Activated naive CD4-positive, alpha-beta T cell treated with anti-CD3 and anti-CD28 coated beads, Interleukin-2, amount 10 ng/mL, durations not matched to agents 7 days and 5 days (primary cell): ENCODE results near the gene SLC28A1.

Experiments used
- CTCF ChIA-PET: fragments of 350-600 bp; sonication (Branson Sonifier 250); formaldehyde crosslinking; loops from one replicate; lab custom pipeline; 2021; ENCODE audit warnings: antibody characterized with exemption; lab: Charles Lee
- DNase-seq: peaks from one replicate; pipeline ENCODE4 v3.0.0-alpha.2; 2020
- H3K27ac Mint-ChIP-seq: one replicate; pipeline ENCODE4 v1.8.0; 2021; ENCODE audit warnings: mild to moderate bottlenecking, moderate library complexity, mixed read lengths
- H3K27me3 Mint-ChIP-seq: one replicate; pipeline ENCODE4 v1.8.0; 2021; ENCODE audit warnings: mild to moderate bottlenecking, mixed read lengths
- H3K36me3 Mint-ChIP-seq: one replicate; pipeline ENCODE4 v1.8.0; 2021; ENCODE audit warnings: mixed read lengths
- H3K4me1 Mint-ChIP-seq: one replicate; pipeline ENCODE4 v1.8.0; 2021; ENCODE audit warnings: mixed read lengths
- H3K4me3 Mint-ChIP-seq: one replicate; pipeline ENCODE4 v1.8.0; 2021; ENCODE audit warnings: mild to moderate bottlenecking, moderate library complexity, mixed read lengths
- H3K9me3 Mint-ChIP-seq: one replicate; pipeline ENCODE4 v1.8.0; 2021; ENCODE audit warnings: mixed read lengths

The SLC28A1 gene

GRCh38 chr15:84885801-84886200 lies 1.3 kb downstream of the SLC28A1 start:
- no peak for DNase-seq
- CTCF ChIA-PET: interaction anchor here (1.4 kb wide), 1 partner anchor 9 kb away, joined by 3 read pairs; no protein-coding TSS in a partner anchor
- Mint-ChIP-seq H3K27me3 (peaks cover 13% of the 10 kb centered on the region), H3K4me1 (no peaks in the 10 kb centered on the region), H3K9me3 (no peaks in the 10 kb centered on the region), H3K36me3 (no peaks in the 10 kb centered on the region), H3K27ac (no peak overlapping the region), H3K4me3 (no peak overlapping the region)

GRCh38 chr15:84886211-84886983 lies 1.9 kb downstream of the SLC28A1 start:
- Mint-ChIP-seq H3K4me1 (no peaks in the 10 kb centered on the region), H3K4me3 (no peak overlapping the region), H3K27ac (no peak overlapping the region), H3K9me3 (no peaks in the 10 kb centered on the region), H3K27me3 (peaks cover 17% of the 10 kb centered on the region), H3K36me3 (no peaks in the 10 kb centered on the region)
- DNase-seq: no peak
- CTCF ChIA-PET: interaction anchor here (1.4 kb wide), 1 partner anchor 9 kb away, joined by 3 read pairs; no protein-coding TSS in a partner anchor

GRCh38 chr15:84886984-84887299 lies 2.5 kb downstream of the SLC28A1 start:
- no peaks in the 10 kb centered on the region for H3K4me1 Mint-ChIP-seq
- H3K36me3 Mint-ChIP-seq: no peaks in the 10 kb centered on the region
- H3K4me3 Mint-ChIP-seq: no peak overlapping the region
- CTCF ChIA-PET: interaction anchor here (1.4 kb wide), 1 partner anchor 10 kb away, joined by 3 read pairs; no protein-coding TSS in a partner anchor
- peaks cover 19% of the 10 kb centered on the region for H3K27me3 Mint-ChIP-seq
- H3K9me3 Mint-ChIP-seq: no peaks in the 10 kb centered on the region
- no peak for DNase-seq
- no peak overlapping the region for H3K27ac Mint-ChIP-seq

DNA sequence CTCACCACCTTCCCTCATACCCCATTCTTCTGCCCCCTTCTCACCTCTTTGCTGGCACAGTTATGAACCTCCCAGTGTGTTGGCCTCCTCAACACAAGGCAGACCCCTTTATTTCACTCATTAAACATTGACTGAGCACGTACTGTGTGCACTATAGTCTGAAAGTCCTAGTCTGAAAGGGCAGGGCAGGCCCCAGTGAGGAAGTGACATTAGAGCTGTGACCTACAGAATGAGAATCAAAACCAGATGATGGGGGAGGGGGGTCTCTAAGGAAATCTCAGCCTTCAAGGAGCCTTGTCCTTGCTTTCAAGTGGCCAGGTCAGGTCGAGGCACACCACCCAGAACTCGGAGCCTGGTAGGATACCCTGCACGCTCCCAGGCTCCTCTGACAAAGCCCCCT lies 3.5 kb downstream of the SLC28A1 start:
- Mint-ChIP-seq H3K36me3 (no peaks in the 10 kb centered on the region), H3K4me3 (no peak overlapping the region), H3K27ac (no peak overlapping the region), H3K9me3 (no peaks in the 10 kb centered on the region), H3K27me3 (peaks cover 19% of the 10 kb centered on the region), H3K4me1 (no peaks in the 10 kb centered on the region)
- no peak for DNase-seq
- CTCF ChIA-PET: interaction anchor here (0.7 kb wide), 1 partner anchor 317 kb away, joined by 3 read pairs; no protein-coding TSS in a partner anchor

DNA sequence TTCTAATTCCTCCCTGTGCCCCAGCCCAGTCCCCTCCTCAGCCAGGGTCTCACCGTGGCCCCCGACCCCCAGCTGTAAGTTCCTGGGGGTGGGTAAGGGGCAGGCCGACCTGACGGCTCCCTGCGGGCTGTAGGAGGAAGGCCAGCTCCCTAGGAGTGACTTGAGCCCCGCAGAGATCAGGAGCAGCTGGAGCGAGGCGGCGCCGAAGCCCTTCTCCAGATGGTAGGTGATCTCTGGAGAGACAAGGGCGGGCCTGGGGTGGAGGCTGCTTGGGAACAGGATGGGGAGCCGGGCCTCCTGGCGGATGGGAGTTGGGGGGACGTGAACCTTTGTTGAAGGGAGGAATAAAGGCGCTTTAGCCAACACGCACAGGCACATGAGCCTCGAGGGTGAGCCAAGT lies 4.2 kb downstream of the SLC28A1 start:
- Mint-ChIP-seq H3K36me3 (no peaks in the 10 kb centered on the region), H3K4me1 (no peaks in the 10 kb centered on the region), H3K27ac (no peak overlapping the region), H3K4me3 (no peak overlapping the region), H3K9me3 (no peaks in the 10 kb centered on the region), H3K27me3 (peaks cover 22% of the 10 kb centered on the region)
- DNase-seq: no peak
- CTCF ChIA-PET: no interaction called here

DNA sequence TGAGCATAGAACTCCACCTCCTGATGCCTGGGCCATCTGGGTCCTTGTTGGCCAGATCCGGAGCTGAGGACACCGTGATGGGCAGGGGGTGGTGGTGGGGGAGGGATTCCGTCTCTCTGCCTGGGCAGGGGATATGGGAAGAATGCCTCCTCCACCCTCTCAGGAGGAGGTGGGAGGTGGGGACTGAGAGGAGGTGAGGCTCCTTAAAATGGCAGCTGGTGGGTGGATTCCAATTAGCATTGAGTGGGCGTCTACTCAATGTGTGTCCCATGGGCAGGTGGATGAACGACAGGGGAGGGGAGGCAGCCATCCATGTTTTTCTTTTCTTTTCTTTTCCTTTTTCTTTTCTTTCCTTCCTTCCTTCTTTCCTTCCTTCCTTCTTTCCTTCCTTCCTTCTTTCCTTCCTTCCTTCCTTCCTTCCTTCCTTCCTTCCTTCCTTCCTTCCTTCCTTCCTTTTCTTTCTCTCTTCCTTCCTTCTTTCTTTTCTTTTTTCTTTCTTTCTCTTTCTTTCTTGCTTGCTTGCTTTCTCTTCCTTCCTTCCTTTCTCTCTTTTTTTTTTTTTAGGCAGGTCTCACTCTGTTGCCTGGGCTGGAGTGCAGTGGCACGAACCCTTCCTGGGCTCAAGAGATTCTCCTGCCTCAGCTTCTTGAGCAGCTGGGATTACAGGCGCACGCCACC lies 5.0 kb downstream of the SLC28A1 start:
- Mint-ChIP-seq H3K27ac (no peak overlapping the region), H3K36me3 (no peaks in the 10 kb centered on the region)

GRCh38 chr15:84889991-84890669 lies 5.7 kb downstream of the SLC28A1 start:
- Mint-ChIP-seq H3K4me3 (no peak overlapping the region), H3K27me3 (peaks cover 18% of the 10 kb centered on the region), H3K36me3 (no peaks in the 10 kb centered on the region), H3K9me3 (no peaks in the 10 kb centered on the region), H3K27ac (no peak overlapping the region), H3K4me1 (no peaks in the 10 kb centered on the region)
- CTCF ChIA-PET: no interaction called here
- DNase-seq: no peak

More for the DNA sequence above, 5.0 kb downstream of the SLC28A1 start:
- CTCF ChIA-PET: no interaction called here
- peaks cover 21% of the 10 kb centered on the region for H3K27me3 Mint-ChIP-seq
- no peaks in the 10 kb centered on the region for H3K4me1 Mint-ChIP-seq
- DNase-seq: no peak
- no peak overlapping the region for H3K4me3 Mint-ChIP-seq
- H3K9me3 Mint-ChIP-seq: no peaks in the 10 kb centered on the region

DNA sequence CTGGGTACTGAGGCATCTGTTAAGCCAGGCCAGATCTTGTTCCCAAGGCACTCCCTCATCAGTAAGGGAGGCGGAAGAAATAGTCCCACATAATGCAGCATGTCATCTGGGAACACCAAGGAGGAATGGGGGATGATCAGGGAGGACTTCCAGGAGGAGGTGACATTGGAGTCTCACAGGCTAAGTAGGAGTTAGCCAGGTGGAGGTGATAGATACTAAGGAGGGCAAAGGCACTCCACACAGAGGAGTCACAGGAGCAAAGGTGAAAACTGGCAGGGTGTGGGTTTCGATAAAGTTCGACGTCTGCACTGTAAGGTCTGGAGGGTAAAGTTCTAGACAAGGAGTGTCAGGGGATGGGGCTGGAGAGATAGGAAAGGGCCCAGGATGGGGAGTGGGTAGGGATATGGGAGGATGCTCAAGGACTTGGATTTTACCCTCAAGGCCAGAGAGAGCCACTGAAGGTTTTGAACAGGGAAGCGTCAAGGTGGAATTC lies 6.3 kb downstream of the SLC28A1 start:
- no peaks in the 10 kb centered on the region for H3K36me3 Mint-ChIP-seq
- CTCF ChIA-PET: no interaction called here
- H3K4me1 Mint-ChIP-seq: no peaks in the 10 kb centered on the region
- H3K4me3 Mint-ChIP-seq: no peak overlapping the region
- H3K9me3 Mint-ChIP-seq: no peaks in the 10 kb centered on the region
- H3K27ac Mint-ChIP-seq: no peak overlapping the region
- DNase-seq: no peak
- H3K27me3 Mint-ChIP-seq: peaks cover 18% of the 10 kb centered on the region

DNA sequence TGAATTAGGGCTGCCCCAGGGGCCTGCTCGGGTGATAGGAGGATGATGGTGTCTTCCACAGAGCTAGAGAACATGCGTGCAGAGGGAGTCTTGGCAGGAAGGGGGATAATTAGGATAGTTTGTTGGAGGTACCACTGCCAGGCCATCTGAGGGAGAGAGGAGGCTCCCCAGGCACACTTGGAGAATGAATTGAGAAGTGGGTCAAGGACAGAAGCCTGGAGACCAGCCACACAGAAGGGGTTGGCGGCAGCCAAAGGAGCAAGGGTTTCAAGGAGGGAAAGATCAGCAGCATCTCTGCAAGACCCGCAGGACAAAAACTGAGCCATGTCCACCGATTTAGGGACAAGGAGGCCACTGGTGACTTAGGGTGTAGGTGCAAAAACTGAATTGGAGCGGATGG lies 6.9 kb downstream of the SLC28A1 start:
- no peaks in the 10 kb centered on the region for H3K36me3 Mint-ChIP-seq
- H3K27ac Mint-ChIP-seq: no peak overlapping the region
- no peak for DNase-seq
- H3K4me1 Mint-ChIP-seq: no peaks in the 10 kb centered on the region
- no peaks in the 10 kb centered on the region for H3K9me3 Mint-ChIP-seq
- H3K27me3 Mint-ChIP-seq: peaks cover 18% of the 10 kb centered on the region
- CTCF ChIA-PET: no interaction called here
- H3K4me3 Mint-ChIP-seq: no peak overlapping the region

DNA sequence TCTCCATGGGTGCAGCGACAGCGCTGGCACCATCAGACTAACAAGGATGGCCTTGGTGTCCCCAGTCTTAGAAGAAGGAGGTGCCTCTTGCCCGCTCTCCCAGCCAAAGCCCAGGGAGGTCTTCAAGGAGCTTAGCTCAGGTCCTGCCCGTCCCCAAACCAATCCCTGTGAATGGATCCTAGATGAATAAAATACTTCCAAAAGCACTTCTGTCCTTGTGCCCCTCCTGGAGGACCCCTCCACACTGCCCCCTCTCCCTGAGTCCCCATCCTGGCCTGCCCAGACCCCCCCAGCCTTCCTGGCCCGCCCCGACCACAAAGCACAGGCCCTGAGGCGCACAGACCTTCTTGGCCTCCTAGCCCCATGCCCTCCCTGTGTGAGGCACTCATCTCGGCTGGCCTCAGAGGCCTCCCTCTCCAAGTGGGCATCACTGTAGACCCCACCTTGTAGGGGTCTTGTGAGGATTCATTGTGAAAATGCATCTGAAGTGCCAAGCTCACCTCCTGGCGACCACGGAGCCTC lies 8.4 kb downstream of the SLC28A1 start:
- Mint-ChIP-seq H3K4me3 (no peak overlapping the region), H3K27me3 (peaks cover 10% of the 10 kb centered on the region), H3K4me1 (no peaks in the 10 kb centered on the region), H3K9me3 (no peaks in the 10 kb centered on the region), H3K27ac (no peak overlapping the region), H3K36me3 (no peaks in the 10 kb centered on the region)
- DNase-seq: no peak
- CTCF ChIA-PET: no interaction called here

DNA sequence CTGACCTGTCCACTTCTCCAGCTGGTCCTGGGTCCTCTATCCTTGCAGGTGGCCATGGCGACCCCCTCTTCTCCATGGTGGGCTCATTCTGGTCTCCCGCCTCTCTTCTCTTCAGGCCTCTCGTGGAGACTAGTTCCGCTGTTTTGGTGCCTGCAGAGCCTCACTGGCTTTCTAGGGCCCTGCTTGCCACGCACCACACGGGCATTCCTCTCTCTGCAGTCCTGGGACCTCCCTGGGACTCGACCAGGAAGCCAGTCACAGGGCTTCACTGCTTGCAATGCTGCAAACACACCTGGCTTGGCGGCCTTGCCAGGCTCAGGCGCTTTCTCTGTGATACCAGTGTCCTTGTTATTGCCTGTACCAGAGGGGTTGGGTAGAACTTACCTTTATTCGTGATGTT lies 9.1 kb downstream of the SLC28A1 start:
- no peak overlapping the region for H3K4me3 Mint-ChIP-seq
- H3K27ac Mint-ChIP-seq: no peak overlapping the region
- CTCF ChIA-PET: no interaction called here
- H3K27me3 Mint-ChIP-seq: peaks cover 12% of the 10 kb centered on the region
- no peak for DNase-seq
- H3K36me3 Mint-ChIP-seq: no peaks in the 10 kb centered on the region
- H3K9me3 Mint-ChIP-seq: no peaks in the 10 kb centered on the region
- H3K4me1 Mint-ChIP-seq: no peaks in the 10 kb centered on the region

GRCh38 chr15:84894736-84895425 lies 10.4 kb downstream of the SLC28A1 start:
- peaks cover 19% of the 10 kb centered on the region for H3K27me3 Mint-ChIP-seq
- no peak overlapping the region for H3K27ac Mint-ChIP-seq
- CTCF ChIA-PET: no interaction called here
- H3K4me3 Mint-ChIP-seq: no peak overlapping the region
- H3K4me1 Mint-ChIP-seq: no peaks in the 10 kb centered on the region
- H3K9me3 Mint-ChIP-seq: no peaks in the 10 kb centered on the region
- DNase-seq: no peak
- no peaks in the 10 kb centered on the region for H3K36me3 Mint-ChIP-seq

DNA sequence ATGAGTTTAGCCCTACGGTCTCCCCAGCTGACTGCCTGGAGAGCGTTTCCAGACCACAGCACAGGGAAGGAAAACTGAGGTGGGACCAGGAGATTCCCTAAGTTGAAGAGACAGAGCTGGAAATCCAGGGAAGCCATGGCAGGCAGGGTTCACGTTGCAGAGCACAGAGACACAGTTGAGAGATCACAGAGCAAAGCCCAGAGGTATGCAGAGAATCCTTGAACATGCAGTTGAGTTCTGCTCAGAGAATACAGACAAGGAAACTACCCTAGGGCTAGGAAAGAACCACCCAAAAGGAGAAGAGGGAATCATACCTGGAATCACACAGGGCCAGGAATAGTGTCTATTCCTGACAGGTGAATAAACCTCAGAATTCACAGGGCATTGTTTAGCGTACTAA lies 14.3 kb downstream of the SLC28A1 start:
- H3K36me3 Mint-ChIP-seq: no peaks in the 10 kb centered on the region
- H3K27ac Mint-ChIP-seq: no peak overlapping the region
- CTCF ChIA-PET: interaction anchor here (0.6 kb wide), 1 partner anchor 253 kb away, joined by 3 read pairs; no protein-coding TSS in a partner anchor
- no peaks in the 10 kb centered on the region for H3K4me1 Mint-ChIP-seq
- no peak for DNase-seq
- H3K27me3 Mint-ChIP-seq: peaks cover 22% of the 10 kb centered on the region
- no peak overlapping the region for H3K4me3 Mint-ChIP-seq
- no peaks in the 10 kb centered on the region for H3K9me3 Mint-ChIP-seq

DNA sequence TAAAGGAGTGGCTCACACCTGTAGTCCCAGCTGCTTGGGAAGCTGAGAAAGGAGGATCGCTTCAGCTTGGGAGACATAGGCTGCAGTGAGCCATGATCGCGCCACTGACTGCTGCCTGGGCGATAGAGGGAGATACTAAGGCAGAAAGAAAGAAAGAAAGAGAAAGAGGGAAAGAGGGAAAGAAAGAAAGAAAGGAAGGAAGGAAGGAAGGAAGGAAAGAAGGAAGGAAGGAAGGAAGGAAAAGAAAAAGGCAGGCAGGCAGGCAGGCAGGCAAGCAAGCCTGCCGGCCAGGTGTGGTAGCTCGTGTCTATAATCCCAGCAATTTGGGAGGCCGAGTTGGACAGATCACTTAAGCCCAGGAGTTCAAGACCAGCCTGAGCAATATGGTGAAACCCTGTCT lies 15.3 kb downstream of the SLC28A1 start:
- Mint-ChIP-seq H3K27ac (no peak overlapping the region), H3K4me1 (no peaks in the 10 kb centered on the region), H3K9me3 (no peaks in the 10 kb centered on the region), H3K36me3 (no peaks in the 10 kb centered on the region), H3K27me3 (peaks cover 22% of the 10 kb centered on the region), H3K4me3 (no peak overlapping the region)
- DNase-seq: no peak
- CTCF ChIA-PET: no interaction called here
